Measurements from ENCODE around the gene C1orf116. TPM values are rescaled to one million over a fixed set of nuclear protein-coding genes. Genes with fewer than 3 reads are reported as not detected.

C1orf116 gene
- total and polyA plus RNA-seq, 10 of the 15 experiments (the other 5 are each of a cell fraction or from before 2014, with no cell fraction given), result 0.01 to 0.08 TPM; not detected in 8

GRCh38 chr1:207031632-207032264, 808 bp downstream of the C1orf116 start:
- Histone ChIP-seq H2AFZ (ENCODE audit: control insufficient read depth, low read depth, low read length) (no peak overlapping the region), H3K79me2 (ENCODE audit: control insufficient read depth, insufficient read depth, low read length) (no peaks in the 10 kb centered on the region), H3K27ac (ENCODE audit: control insufficient read depth, insufficient read depth) (no peak overlapping the region), H3K4me3 (no peak overlapping the region), H3K9me3 (replicated peaks; ENCODE audit: control insufficient read depth, insufficient read depth, low read length) (no peaks in the 10 kb centered on the region), H3K9ac (ENCODE audit: control insufficient read depth, insufficient read depth, low read length) (no peak overlapping the region), H3K4me1 (ENCODE audit: control insufficient read depth, insufficient read depth, low read length) (no peaks in the 10 kb centered on the region), H3K27me3 (replicated peaks in 1 of 2; ENCODE audit: control insufficient read depth in 2 of 2, insufficient read depth in 2 of 2, low read length in 1 of 2) (peaks cover 3 to 8% of the 10 kb centered on the region in 2 experiments; a peak in 3 of 4 replicates), H4K20me1 (ENCODE audit: control insufficient read depth, insufficient read depth) (no peaks in the 10 kb centered on the region), H3K36me3 (ENCODE audit: control insufficient read depth in 2 of 2, insufficient read depth in 2 of 2, low read length in 1 of 2) (no peaks in the 10 kb centered on the region), H3K4me2 (ENCODE audit: control insufficient read depth, insufficient read depth) (no peak overlapping the region)
- no peak for DNase-seq (ENCODE audit: low read depth, low spot score)
- ChIA-PET CTCF (interaction anchor here (1.4 to 2.1 kb wide), 2 partner anchors 15 to 18 kb away, joined by 3 to 7 read pairs; no protein-coding TSS in a partner anchor), SMC1A (ENCODE audit: uncharacterized antibody, unreplicated experiment) (interaction anchor here (0.7 kb wide), 1 partner anchor 17 kb away, joined by 3 read pairs; no protein-coding TSS in a partner anchor), RAD21 (ENCODE audit: unreplicated experiment) (no interaction called here), POLR2A (no interaction called here)
- no peak for FAIRE-seq
- intact Hi-C loops (cut with micrococcal nuclease; ENCODE audit: unreplicated experiment) (no loop called here), in situ Hi-C loops (cut with MboI) (no loop called here)
- WGBS (ENCODE audit: insufficient coverage, insufficient replicate concordance, low lambda C conversion rate, missing lambda C conversion rate), result 38% methylated on average over 7 of the region's 7 CpGs
- no peak for ATAC-seq
- BruUV-seq (replicated peaks), result no TSS peak
- TF ChIP-seq ZNF622 (IDR thresholded peaks at IDR 0.05), result no peak
- no peak for TF ChIP-seq JUNB (IDR thresholded peaks at IDR 0.05)
- no peak for TF ChIP-seq RCOR1 (conservative IDR thresholded peaks at IDR 0.05; ENCODE audit: low read depth, low read length)
- no peak for TF ChIP-seq CBFB (IDR thresholded peaks at IDR 0.05; ENCODE audit: low read depth)
- no peak for TF ChIP-seq BHLHE40 (IDR thresholded peaks at IDR 0.05; ENCODE audit: borderline replicate concordance in 1 of 2, low read depth in 2 of 2, low read length in 1 of 2)
- TF ChIP-seq DPF2 (IDR thresholded peaks at IDR 0.05), result no peak
- TF ChIP-seq, protein P1, sequence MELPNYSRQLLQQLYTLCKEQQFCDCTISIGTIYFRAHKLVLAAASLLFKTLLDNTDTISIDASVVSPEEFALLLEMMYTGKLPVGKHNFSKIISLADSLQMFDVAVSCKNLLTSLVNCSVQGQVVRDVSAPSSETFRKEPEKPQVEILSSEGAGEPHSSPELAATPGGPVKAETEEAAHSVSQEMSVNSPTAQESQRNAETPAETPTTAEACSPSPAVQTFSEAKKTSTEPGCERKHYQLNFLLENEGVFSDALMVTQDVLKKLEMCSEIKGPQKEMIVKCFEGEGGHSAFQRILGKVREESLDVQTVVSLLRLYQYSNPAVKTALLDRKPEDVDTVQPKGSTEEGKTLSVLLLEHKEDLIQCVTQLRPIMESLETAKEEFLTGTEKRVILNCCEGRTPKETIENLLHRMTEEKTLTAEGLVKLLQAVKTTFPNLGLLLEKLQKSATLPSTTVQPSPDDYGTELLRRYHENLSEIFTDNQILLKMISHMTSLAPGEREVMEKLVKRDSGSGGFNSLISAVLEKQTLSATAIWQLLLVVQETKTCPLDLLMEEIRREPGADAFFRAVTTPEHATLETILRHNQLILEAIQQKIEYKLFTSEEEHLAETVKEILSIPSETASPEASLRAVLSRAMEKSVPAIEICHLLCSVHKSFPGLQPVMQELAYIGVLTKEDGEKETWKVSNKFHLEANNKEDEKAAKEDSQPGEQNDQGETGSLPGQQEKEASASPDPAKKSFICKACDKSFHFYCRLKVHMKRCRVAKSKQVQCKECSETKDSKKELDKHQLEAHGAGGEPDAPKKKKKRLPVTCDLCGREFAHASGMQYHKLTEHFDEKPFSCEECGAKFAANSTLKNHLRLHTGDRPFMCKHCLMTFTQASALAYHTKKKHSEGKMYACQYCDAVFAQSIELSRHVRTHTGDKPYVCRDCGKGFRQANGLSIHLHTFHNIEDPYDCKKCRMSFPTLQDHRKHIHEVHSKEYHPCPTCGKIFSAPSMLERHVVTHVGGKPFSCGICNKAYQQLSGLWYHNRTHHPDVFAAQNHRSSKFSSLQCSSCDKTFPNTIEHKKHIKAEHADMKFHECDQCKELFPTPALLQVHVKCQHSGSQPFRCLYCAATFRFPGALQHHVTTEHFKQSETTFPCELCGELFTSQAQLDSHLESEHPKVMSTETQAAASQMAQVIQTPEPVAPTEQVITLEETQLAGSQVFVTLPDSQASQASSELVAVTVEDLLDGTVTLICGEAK (IDR thresholded peaks at IDR 0.05; ENCODE audit: borderline replicate concordance), result no peak
- no peak for TF ChIP-seq IKZF1 (conservative IDR thresholded peaks at IDR 0.05)
- TF ChIP-seq NFYB (IDR thresholded peaks at IDR 0.05; ENCODE audit: insufficient read depth, low read depth, low read length), result no peak
- no peak for TF ChIP-seq FOXM1 (IDR thresholded peaks at IDR 0.05; ENCODE audit: low read depth, low read length)
- TF ChIP-seq KDM1A (IDR thresholded peaks at IDR 0.05; ENCODE audit: borderline replicate concordance), result no peak
- TF ChIP-seq CREM (IDR thresholded peaks at IDR 0.05; ENCODE audit: low read depth), result no peak
- TF ChIP-seq NFXL1 (IDR thresholded peaks at IDR 0.05; ENCODE audit: borderline replicate concordance), result no peak
- no peak for TF ChIP-seq SUZ12 (IDR thresholded peaks at IDR 0.05; ENCODE audit: unreplicated experiment)
- no peak for TF ChIP-seq CHD2 (IDR thresholded peaks at IDR 0.05; ENCODE audit: borderline replicate concordance, low read depth, low read length)
- TF ChIP-seq KLF5 (IDR thresholded peaks at IDR 0.05; ENCODE audit: partially characterized antibody), result no peak
- TF ChIP-seq RELB (IDR thresholded peaks at IDR 0.05; ENCODE audit: low read depth), result no peak
